GM19397 (cell line): ENCODE data around the gene CDKN2AIPNL.
"Not testable (repeated sequence)": the region's sequence is repeated elsewhere in the genome, so short reads cannot be mapped to it uniquely, and the experiment has no call there.

Source experiments
- ATAC-seq: cut with Tn5 transposase; IDR thresholded peaks from one replicate; pipeline ENCODE4 v1.9.1; 2021; ENCODE audit warnings: mild to moderate bottlenecking, moderate library complexity; ENCODE audit not compliant: unreplicated experiment

CDKN2AIPNL gene

DNA sequence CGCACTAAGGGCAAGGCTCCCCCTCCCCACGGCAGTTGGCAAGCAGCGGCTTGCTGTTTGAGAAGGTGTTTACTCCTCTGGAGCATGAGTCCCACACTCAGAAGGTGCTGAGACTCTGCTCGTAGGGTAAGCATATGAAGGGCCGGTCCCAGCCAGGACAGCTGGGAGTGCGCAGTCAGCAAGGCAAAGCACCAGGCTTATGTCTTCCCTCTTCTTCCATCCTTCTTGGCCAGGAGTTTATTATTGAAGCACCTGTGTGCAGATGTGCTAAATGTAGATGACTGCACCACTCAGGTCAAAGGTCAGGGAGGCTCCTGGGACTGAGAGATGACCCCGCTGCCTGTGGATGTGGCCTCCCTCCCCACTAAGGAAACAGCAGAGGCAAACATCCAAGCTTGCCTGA is 27.0 kb upstream of the CDKN2AIPNL start:
- no peak for ATAC-seq

DNA sequence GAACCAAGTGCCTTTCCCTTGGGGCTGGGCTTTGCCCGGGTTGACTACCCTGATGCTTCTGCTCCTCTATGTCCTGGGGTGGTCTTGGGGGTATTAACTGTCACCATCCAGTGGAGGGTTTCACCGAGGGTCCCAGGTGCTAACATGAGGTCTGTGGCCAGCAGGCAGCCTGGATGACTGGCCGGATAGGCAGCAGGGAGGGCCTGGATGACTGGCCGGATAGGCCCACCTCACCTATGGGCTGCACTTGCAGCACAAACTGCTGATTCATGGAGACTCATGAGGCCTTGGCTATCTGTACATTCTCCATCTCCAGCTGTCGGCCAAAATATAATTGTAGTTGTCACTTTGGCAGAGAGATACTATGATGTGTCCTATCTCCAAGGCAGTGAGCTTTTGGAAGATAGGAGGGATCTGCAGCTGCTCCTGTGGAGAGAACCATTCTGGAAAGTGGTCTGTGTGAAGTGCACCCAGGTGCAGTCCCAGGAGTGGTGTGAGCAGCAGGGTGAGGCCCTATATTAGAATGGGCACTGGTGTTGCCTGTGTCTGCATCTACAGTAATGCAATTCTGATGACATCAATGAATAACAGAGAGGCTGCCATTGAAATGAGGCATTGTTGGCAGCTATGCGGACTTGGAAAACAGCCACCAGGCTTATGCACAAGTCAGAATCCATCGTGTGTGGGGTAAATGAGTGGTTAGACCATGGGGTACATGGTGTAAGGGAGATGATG is 26.3 kb upstream of the CDKN2AIPNL start:
- no peak for ATAC-seq

DNA sequence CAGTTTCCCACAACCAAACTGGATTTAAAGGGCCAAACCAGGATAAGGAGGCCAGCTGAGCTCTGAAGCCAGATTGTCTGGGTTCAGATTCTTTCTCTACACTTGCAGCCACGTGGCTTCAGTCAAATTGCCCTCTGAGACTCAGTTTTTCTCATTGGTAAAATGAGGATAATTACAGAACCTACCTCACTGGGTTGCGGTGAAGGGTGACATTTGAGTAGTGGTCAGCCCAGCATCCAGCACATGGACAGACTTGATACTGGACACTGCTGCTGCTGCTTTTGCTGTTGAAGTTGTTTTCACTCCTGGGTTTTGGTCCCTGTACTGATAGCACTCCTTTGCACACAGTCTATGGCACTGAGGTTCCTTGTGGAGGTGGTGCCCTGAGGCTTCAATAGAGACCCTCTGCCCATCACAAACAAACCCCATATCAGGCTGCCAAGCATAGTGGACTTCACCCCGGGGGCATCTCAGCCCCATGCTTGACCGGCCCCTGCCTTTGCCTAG is 25.7 kb upstream of the CDKN2AIPNL start:
- ATAC-seq: no peak

DNA sequence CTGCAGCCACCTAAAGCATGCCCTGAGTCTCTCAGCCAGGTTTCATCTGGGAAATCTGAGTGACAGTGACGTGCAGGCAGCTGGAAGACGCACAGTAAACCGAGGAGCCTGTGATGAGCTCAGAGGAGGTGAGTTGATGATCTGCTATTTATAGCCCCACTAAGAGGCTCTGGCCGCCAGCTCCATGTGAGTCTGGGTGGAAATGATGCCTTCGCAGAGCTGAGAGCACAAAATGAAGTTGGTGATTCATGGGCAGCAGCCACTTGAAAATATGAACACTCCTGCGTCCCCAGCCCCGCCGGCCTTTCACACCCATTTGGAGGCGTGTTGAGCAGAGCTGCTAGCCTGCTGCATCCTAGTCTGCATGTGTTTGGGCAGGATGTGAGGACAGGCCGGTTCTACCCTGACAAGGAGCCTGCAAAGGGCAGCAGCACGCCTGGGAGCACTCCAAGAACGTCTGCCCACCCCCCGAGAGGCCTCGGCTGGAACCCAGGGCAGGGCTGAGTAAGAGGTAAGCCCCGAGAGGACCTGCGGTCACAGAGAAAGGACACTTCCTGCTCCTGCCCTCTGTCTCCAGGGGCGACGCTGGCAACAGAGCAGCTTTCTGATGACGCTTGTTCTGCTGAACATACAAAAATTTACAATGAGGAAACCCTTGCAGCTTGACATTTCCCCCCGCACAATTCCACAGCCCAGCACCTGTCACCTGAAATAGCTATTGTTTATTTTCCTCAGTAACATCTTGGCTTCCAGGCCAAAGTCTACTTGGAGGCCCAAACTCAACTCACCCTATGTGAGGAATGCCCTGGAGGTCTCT is 25.1 kb upstream of the CDKN2AIPNL start:
- ATAC-seq: peak; percentile 88

DNA sequence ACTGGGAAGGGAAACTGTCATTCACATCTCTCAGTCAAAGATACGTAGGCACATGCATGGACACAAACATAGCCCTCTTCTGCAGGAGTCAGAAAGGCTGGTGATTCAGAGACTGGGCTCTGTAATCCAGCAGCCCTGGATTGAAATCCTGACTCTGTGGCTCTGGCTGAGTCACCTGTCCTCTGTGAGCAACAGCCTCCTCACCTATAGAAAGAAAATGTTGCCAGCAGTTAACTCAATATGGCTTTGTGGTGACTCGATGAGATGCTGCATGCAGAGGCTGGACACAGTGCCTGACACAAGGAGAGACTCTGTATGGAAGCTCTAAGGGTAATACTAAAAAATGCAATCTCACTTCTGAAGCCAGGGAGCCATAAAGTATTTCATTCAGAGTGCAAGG is 23.9 kb upstream of the CDKN2AIPNL start:
- ATAC-seq: no peak

DNA sequence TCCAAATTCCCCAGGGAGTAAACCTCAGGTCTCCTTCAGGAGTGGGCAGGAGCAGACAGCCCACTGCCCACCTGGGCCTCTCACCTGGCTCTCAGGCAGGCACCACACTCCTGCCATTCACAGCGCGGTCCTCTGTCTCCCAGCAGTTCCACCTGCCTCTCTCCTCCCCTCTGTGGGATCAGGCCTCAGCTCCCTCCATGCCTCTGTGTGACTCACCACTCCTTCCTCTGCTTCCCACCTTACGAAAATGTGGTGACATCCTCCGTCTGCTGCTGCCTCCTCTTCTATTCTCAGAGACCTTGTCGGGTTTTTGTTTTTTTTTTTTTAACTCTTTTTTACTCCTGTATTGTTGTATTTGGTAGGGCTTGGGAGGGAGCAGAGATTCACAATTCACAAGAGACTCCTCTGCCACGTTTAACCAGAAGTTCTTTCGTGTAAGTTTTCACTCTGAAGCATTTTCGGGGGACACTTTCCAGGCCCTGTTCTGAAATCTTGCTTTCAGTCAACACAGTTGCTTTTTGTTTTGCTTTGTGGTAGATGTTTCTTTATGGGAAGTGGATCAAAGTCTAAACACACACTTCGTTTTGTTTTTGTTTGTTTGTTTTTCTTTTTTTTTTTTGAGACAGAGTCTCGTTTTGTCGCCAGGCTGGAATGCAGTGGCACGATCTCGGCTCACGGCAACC is 21.1 kb upstream of the CDKN2AIPNL start:
- no peak for ATAC-seq

DNA sequence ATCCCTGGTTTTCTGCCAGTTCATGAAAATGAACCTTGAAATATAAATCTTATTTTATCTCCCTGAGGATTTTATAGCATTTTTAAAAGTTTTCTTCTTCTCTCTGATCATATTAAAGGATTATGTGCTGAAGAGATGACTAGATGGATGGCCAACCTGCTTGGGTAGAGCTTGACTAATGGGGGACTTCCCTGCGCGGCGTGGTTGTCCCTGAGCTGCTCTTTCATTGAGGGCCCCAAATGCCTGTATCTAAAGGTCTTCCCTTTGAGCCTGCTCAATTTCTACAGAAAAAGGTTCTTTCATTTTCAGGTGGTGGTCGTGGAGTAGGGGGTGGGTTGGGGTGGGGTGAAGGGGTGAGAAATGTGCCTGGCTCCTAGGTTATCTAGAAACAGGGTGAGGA is 20.5 kb upstream of the CDKN2AIPNL start:
- no peak for ATAC-seq

DNA sequence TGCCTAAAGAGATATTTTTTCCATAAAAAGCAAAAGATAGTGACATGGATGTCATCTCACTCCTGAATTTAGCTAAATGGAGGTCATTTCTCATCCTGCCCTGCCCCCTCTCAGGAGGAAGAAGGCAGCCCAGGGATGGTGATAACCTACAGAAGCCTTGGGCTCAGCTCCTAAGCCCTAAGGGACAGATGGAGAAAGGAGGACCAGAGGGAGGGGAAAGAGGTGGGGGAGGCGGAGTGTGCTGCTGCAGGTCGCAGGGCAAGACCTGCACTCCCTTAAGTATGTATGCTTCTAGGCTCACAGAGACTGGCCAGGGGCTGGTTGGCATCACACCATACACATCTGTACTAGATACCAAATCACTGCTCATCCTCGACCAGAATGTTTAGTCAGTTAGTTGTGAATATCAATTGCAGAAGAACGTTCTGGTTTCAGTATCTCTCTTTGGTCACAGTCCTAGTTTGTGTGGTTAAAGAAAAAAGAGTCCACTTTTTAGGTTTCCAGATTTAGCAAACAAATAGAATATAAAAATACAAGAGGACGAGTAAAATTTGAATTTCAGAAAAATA is 18.4 kb upstream of the CDKN2AIPNL start:
- ATAC-seq: no peak

DNA sequence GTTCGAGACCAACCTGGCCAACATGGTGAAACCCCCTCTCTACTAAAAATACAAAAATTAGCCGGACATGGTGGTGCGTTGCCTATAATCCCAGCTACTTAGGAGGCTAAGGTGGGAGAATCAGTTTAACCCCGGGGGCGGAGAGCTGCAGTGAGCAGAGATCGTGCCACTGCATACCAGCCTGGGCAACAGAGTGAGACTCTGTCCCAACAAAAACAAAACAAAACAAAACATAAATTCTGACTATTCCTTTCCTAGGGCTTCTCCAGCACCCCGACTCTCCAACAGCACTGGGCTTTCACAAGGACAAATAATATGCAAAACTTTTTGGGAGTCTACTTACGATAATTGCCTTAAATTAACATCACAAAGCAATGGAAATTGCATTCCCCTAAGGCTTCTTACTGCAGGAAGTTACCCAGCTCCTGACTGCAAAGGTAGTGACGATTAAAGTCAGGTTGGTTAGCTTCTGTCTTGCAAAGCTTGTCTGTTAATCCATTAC is 15.9 kb upstream of the CDKN2AIPNL start:
- ATAC-seq: no peak

DNA sequence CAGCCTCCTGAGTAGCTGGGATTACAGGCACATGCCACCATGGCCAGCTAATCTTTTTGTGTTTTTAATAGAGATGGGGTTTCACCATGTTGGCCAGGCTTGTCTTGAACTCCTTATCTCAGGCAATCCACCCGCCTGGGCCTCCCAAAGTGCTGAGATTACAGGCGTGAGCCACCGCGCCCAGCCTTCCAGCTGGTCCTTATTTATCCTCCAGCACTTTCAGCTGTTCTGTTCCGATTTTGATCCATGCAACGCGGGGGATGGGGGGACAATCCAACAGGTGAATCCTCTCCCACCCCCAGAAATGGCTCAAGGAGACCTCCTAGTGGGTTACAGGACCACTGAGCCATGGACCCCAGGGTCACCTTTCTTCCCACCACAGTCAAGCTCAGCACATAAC is 14.7 kb upstream of the CDKN2AIPNL start:
- ATAC-seq: no peak

DNA sequence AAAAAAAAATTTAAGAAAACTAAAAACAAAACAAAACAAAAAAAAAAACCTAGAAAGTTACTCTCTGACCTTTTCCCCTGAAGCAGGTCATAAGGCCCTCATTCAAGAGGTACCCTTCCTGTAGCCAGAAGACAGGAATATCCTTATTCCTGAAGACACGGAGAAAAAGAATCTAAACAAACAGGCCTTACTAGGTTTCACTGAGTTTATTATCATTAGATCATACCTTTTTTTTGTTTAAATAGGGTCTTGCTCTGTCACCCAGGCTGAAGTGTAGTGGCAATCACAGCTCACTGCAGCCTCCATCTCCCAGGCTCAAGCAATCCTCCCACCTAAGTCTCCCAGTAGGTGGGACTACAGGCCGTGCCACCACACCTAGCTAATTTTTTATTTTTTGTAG is 11.7 kb upstream of the CDKN2AIPNL start:
- no peak for ATAC-seq

DNA sequence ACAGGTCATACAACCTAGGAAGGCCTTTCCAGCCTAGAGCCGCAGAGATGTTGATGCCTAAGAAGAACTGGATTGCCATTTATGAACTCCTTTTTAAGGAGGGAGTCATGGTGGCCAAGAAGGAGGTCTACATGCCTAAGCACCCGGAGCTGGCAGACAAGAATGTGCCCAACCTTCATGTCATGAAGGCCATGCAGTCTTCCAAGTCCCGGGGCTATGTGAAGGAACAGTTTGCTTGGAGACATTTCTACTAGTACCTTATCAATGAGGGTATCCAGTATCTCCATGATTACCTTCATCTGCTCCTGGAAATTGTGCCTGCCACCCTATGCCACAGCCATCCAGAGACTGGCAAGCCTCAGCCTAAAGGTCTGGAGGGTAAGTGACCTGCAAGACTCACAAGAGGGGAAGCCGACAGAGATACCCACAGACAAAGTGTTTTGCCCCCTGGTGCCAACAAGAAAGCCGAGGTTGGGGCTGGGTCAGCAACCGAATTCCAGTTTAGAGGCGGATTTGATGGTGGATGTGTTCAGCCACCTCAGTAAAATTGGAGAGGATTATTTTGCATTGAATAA is 11.2 kb upstream of the CDKN2AIPNL start:
- no peak for ATAC-seq

DNA sequence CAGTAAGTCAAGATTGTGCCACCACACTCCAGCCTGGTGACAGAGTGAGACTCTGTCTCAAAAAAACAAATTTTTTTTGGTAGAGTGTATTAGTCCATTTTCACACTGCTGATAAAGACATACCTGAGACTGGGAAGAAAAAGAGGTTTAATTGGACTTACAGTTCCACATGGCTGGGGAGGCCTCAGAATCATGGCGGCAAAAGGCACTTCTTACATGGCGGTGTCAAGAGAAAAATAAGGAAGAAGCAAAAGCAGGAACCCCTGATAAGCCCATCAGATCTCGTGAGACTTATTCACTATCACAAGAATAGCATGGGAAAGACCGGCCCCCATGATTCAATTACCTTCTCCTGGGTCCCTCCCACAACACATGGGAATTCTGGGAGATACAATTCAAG is 9.4 kb upstream of the CDKN2AIPNL start:
- ATAC-seq: not testable (repeated sequence)

DNA sequence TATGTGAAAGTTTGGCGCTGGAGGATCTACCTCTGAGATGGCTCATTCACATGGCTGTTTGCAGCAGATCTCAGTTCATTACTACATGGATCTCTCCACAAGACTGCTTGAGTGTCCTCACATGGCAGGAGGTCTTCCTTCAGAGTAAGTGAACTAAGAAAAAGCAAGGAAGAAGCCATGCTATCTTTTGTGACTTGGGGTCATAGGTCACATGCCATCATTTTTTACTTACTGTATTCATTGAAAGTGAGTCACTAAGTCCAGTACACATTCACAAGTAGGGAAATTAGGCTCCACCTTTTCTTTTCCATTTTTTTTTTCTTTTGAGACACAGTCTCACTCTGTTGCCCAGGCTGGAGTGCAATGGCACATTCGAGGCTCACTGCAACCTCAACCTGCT is 8.7 kb upstream of the CDKN2AIPNL start:
- ATAC-seq: no peak

DNA sequence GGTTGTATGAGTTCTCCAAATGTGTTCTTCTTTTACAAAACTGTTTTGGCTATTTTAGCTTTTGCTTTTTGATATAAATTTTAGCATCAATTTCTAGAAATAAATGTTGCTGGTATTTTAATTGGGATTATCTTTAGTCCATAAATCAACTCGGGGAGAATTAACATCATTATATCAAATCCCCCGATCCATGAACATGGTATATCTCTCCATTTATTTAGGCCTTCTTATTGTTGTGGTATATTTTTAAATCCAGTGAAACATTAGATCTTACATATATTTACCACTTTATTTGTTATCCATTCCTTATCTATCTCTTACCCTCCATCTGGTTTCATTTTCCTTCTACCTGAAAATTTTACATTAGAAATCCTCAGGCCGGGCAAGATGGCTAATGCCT is 7.3 kb upstream of the CDKN2AIPNL start:
- no peak for ATAC-seq

DNA sequence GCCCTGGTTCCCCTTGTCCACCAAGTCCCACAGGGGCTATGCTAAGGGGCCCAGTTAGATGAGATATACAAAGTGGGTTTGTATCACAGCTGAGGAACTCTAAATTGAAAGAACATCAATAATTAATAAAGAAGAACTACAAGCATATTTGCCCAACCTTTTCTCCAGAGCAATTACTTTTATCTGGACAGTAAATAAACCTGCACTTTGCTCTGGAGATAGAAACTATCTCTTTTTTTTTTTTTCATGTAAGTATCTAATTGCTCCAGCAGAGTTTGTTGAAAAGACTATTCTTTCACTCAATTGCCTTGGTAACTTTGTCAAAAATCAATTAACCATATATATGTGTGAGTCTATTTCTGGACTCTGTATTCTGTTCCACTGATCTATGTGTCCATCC is 6.0 kb upstream of the CDKN2AIPNL start:
- no peak for ATAC-seq

DNA sequence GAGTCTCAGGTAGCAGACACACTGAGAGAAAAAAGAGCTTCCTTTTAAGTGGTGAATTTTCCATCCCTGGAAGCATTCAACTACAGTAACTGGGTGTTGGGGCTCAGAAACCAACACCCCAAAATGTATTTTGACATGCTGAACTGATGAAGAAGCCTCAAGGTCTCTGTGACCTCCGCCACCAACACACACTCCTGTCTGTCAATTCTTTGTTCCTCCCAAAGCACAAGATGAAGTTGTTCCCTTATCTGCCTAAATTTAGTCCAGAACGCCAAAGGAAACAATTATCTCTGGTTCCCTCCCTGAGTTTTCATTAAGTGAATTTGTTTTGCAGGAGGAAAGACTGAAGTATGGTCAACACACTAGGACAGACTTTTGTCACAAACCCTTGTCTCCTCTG is 1.4 kb upstream of the CDKN2AIPNL start:
- no peak for ATAC-seq

DNA sequence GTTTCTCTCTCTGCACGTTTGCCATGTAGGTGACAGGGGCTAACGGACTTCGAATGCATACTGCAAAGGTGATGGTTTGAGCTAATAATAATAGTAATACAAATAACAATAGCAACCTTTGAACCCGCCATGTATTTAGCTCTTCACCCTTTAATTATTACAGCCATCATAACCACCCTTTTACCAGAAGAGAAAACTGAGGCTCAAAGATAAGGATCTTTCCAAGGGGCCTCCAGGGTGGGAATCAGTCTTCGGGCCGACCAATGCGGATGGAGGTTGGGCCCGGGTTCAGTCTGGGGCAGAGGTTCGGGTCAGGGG is 494 bp downstream of the CDKN2AIPNL start:
- no peak for ATAC-seq

DNA sequence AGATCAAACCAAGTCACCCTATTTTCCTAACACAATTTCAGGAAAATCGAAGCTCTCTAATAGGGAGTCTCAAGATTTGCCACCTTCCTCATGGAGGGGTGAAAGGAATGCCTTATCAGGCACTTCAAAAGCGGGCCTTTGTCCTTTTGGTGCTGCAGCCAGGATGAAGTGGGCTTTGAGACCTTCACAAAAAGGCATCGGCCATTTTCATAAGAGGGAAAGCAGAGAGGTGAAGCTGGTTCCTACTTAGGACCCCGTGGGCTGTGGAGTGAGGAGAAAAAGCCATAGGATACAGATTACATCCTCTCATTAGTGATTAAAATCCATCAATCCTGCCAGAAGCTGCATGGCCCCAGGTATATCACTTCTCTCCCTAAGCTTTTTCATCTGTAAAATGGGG is 859 bp downstream of the CDKN2AIPNL start:
- ATAC-seq: no peak

DNA sequence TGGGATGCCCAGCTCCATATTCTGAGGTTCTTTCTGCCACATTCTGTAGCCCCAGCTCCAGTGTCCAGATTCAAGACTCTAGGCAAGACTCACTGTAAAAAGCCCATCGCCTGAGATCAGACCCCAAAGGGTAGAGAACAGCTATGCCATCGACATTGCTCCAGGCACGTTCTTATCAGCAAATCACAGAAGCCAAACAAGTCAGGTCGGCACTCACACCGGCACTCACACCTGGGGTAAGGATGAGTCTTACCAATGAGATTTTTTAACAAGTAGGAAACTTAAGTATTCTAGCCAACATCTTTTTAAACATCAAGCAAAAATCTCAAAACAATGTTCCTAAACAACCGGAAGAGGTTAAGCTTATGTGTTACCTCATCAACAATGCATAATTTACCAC is 2.4 kb downstream of the CDKN2AIPNL start:
- ATAC-seq: no peak

DNA sequence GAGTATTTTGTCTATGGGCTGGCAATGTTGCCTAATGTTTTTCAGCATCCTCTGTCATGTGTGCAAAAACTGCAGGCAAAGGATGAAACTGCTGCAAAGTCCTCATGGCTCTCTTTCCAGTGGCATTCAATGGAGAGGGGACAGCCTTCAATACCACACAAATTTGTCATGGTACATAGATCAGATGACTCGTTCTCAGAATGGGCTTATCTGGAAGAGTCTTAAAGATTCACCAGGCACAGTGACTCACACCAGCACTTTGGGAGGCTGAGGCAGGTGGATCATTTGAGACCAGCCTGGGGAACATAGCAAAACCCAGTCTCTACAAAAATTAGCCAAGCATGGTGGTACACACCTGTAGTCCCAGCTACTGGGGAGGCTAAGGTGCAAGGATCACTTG is 5.3 kb downstream of the CDKN2AIPNL start:
- ATAC-seq: no peak
